Measurements from ENCODE around the gene GPRIN1. TPM values are rescaled to one million over a fixed set of nuclear protein-coding genes. Genes with fewer than 3 reads are reported as not detected.
A peak's percentile ranks its signal among the peaks of the same experiment; 100 is the strongest.

The GPRIN1 gene
- total and polyA plus RNA-seq, 2 of the 4 experiments (the other 2 are of a cell fraction) = 3.0 to 4.7 TPM

- Histone ChIP-seq H3K27me3 (ENCODE audit: control insufficient read depth, insufficient read depth, low read length) (no peaks in the 10 kb centered on the region; the same call in 1 of the 2 replicates), H3K18ac (ENCODE audit: low read depth, low read length) (peak overlapping the region; percentile 32), H3K79me1 (ENCODE audit: low read depth in 1 of 2, low read length in 2 of 2) (peaks cover 4 to 31% of the 10 kb centered on the region in 2 experiments), H2AK9ac (replicated peaks; ENCODE audit: low read depth, low read length, poor library complexity) (peak overlapping the region; percentile 84), H3K4me3 (ENCODE audit: insufficient read depth, low read depth, low read length) (peak overlapping the region; percentile 21), H2BK120ac (ENCODE audit: low read depth, low read length) (peak overlapping the region; percentile 56; the same call in 1 of the 2 replicates), H4K91ac (ENCODE audit: insufficient read depth, low read depth, low read length) (peak overlapping the region; percentile 92), H4K20me1 (ENCODE audit: insufficient read depth, low read length) (peaks cover 20% of the 10 kb centered on the region), H3K56ac (ENCODE audit: extremely low read depth, insufficient read depth, low read length) (no peak overlapping the region; the same call in 1 of the 2 replicates), H3K27ac (ENCODE audit: insufficient read depth, low read length) (peak overlapping the region; percentile 35; the same call in 1 of the 2 replicates), H2BK20ac (ENCODE audit: low read depth, low read length) (no peak overlapping the region), H3K23ac (ENCODE audit: low read depth, low read length) (peak overlapping the region; percentile 82; the same call in 1 of the 2 replicates), H3K14ac (replicated peaks; ENCODE audit: low read depth, low read length) (peak overlapping the region; percentile 93), H3K4ac (ENCODE audit: low read depth, low read length) (peak overlapping the region; percentile 90), H2AFZ (replicated peaks; ENCODE audit: low read length, poor library complexity) (peak overlapping the region; percentile 98), H4K8ac (ENCODE audit: low read depth in 2 of 2, low read length in 2 of 2) (peak overlapping the region; percentile 96 to 99), H3K9me1 (ENCODE audit: insufficient read depth, low read length) (peaks cover 10% of the 10 kb centered on the region; the same call in 1 of the 2 replicates), H2BK15ac (ENCODE audit: low read depth, low read length) (no peak overlapping the region), H3K9me3 (ENCODE audit: control insufficient read depth, insufficient read depth, low read length) (no peaks in the 10 kb centered on the region), H3K9ac (ENCODE audit: low read depth, low read length) (peak overlapping the region; percentile 65), H2BK5ac (ENCODE audit: low read depth, low read length, poor library complexity, severe bottlenecking) (no peak overlapping the region), H3K4me1 (ENCODE audit: control insufficient read depth, insufficient read depth, low read length) (peaks cover 10% of the 10 kb centered on the region; the same call in 1 of the 2 replicates), H4K5ac (ENCODE audit: low read depth, low read length) (peak overlapping the region; percentile 54), H3K4me2 (ENCODE audit: low read depth, low read length) (peak overlapping the region; percentile 82), H3K36me3 (ENCODE audit: control insufficient read depth, insufficient read depth, low read length) (no peaks in the 10 kb centered on the region), H2AK5ac (ENCODE audit: low read depth, low read length) (peak overlapping the region; percentile 21; the same call in 1 of the 2 replicates)
- WGBS, 2 experiments (ENCODE audit: extremely low coverage in 2 of 2, insufficient read length in 1 of 2) = 11% methylated on average over 3 of the region's 11 CpGs; no CpG with 5 or more reads in 1 of the 2 experiments
- DNase-seq = no peak
- ChIA-PET CTCF (interaction anchor here (0.6 to 2.0 kb wide), 6 partner anchors 11 to 75 kb away, joined by 3 to 13 read pairs (median 4); partner anchors contain the start of genes EIF4E1B and SNCB), POLR2A (ENCODE audit: unreplicated experiment) (no interaction called here)
- no TSS peak for BruUV-seq (replicated peaks)
- TF ChIP-seq CEBPB (IDR thresholded peaks at IDR 0.05; ENCODE audit: low read depth, low read length) (no peak), FOS (IDR thresholded peaks at IDR 0.05; ENCODE audit: low read depth, low read length) (no peak), CHD1 (IDR thresholded peaks at IDR 0.05; ENCODE audit: low read depth, low read length) (no peak), ELK1 (IDR thresholded peaks at IDR 0.05; ENCODE audit: borderline replicate concordance, low read depth, low read length) (no peak), MXI1 (IDR thresholded peaks at IDR 0.05; ENCODE audit: borderline replicate concordance, low read depth, low read length) (no peak), MAZ (IDR thresholded peaks at IDR 0.05; ENCODE audit: borderline replicate concordance, low read depth, low read length) (no peak), RFX5 (IDR thresholded peaks at IDR 0.05; ENCODE audit: low read depth, low read length) (no peak), SMC3 (IDR thresholded peaks at IDR 0.05; ENCODE audit: low read depth, low read length) (no peak), BHLHE40 (IDR thresholded peaks at IDR 0.05; ENCODE audit: low read depth, low read length) (no peak), RAD21 (IDR thresholded peaks at IDR 0.05; ENCODE audit: low read length) (no peak), RCOR1 (IDR thresholded peaks at IDR 0.05; ENCODE audit: insufficient replicate concordance, low read length) (no peak), CTCF (conservative IDR thresholded peaks at IDR 0.05; ENCODE audit: low read depth, low read length) (no peak), NFE2L2 (IDR thresholded peaks at IDR 0.05; ENCODE audit: low read depth, low read length) (no peak), MAFK (IDR thresholded peaks at IDR 0.05; ENCODE audit: low read depth, low read length) (no peak), POLR2A (IDR thresholded peaks at IDR 0.05; ENCODE audit: low read depth, low read length) (no peak), USF2 (IDR thresholded peaks at IDR 0.05; ENCODE audit: low read depth, low read length) (no peak)
- intact Hi-C loops (cut with micrococcal nuclease) = loop anchor here (1.0 to 10.0 kb wide), 2 partner anchors 72 to 232 kb away; partner anchors contain the start of gene CLTB
- no peak for ATAC-seq (ENCODE audit: low read depth)
- in situ Hi-C loops (cut with MboI; ENCODE audit: low sequenced_read_pairs) = no loop called here
- dilution Hi-C loops (cut with HindIII; ENCODE audit: low sequenced_read_pairs, unreplicated experiment) = no loop called here
Measured at GRCh38 chr5:176646707-176647029, 36.7 kb upstream of the GPRIN1 start.

Measured in IMR-90 (cell line).